ENCODE measurements around the gene GMPS. TPM values are rescaled to one million over a fixed set of nuclear protein-coding genes. Genes with fewer than 3 reads are reported as not detected.

Gene GMPS
- total and polyA plus RNA-seq, 9 of the 15 experiments (the other 6 are each of a cell fraction or from before 2014, with no cell fraction given) = 73.7 to 282 (median 156) TPM

DNA sequence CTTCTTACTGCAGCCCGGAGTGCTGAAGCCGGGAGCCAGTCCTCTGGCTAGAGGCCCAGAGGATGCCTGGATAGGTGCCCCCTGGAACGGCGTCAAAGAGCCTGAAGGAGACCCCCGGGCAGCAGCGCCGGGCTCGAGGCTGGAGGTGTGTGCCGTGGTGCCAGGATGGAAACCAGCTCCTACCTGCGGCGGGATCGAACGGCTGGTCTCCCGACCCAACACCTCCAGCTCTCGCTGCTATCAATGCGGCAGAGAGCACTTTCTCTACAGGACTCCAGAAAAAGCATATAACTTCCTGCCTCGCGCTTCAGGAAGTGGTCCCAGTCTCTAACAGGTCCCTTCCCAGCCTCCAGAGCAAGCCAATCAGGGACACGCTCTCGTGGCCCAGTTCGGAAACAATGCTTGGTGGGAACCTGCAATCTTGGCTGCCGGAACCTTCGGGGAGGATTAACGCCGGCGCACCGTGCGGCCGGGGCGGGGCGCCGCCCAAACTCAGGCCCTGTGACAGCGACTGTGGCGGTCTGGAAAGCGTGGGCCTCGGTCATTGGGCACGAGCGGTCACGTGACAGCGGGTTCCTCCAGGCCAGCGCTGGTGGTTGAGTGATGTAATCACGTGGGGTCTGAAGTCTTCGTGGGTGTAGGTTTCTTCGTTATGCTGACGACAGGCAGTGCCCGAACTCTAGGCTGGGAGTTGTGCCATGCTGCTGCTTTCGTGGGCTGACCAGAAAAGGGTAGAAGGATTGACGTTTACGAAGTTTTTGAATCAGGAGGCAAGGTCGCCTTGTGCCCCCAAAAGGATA, 16.1 kb upstream of the GMPS start, which contains the start of gene SLC33A1 (continued):
- TF ChIP-seq POLR2AphosphoS5 (IDR thresholded peaks at IDR 0.05; ENCODE audit: control insufficient read depth, insufficient read depth, low read depth, low read length) (peak; percentile 87), CUX1 (CRISPR knock-in tag; IDR thresholded peaks at IDR 0.05) (no peak), EP400 (IDR thresholded peaks at IDR 0.05) (peak; percentile 99), BRCA1 (IDR thresholded peaks at IDR 0.05) (no peak), BRCA1 (CRISPR knock-in tag; IDR thresholded peaks at IDR 0.05) (no peak), PHB (CRISPR knock-in tag; IDR thresholded peaks at IDR 0.05) (no peak), CBX2 (IDR thresholded peaks at IDR 0.05; ENCODE audit: insufficient read depth, low read length, poor library complexity, severe bottlenecking) (no peak), E4F1 (CRISPR knock-in tag; IDR thresholded peaks at IDR 0.05; ENCODE audit: borderline replicate concordance) (no peak), ZFPM2 (CRISPR knock-in tag; IDR thresholded peaks at IDR 0.05) (no peak), ILK (tag; IDR thresholded peaks at IDR 0.05; ENCODE audit: borderline replicate concordance, low read depth) (no peak), SFPQ (IDR thresholded peaks at IDR 0.05; ENCODE audit: low read depth, low read length) (no peak), PYGO2 (tag; IDR thresholded peaks at IDR 0.05) (no peak), RFX7 (CRISPR knock-in tag; IDR thresholded peaks at IDR 0.05) (0 out of 2 replicates have a peak, but pooled peaks have one; percentile 18)
- TF ChIP-seq, protein P1, sequence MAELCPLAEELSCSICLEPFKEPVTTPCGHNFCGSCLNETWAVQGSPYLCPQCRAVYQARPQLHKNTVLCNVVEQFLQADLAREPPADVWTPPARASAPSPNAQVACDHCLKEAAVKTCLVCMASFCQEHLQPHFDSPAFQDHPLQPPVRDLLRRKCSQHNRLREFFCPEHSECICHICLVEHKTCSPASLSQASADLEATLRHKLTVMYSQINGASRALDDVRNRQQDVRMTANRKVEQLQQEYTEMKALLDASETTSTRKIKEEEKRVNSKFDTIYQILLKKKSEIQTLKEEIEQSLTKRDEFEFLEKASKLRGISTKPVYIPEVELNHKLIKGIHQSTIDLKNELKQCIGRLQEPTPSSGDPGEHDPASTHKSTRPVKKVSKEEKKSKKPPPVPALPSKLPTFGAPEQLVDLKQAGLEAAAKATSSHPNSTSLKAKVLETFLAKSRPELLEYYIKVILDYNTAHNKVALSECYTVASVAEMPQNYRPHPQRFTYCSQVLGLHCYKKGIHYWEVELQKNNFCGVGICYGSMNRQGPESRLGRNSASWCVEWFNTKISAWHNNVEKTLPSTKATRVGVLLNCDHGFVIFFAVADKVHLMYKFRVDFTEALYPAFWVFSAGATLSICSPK (IDR thresholded peaks at IDR 0.05; ENCODE audit: borderline replicate concordance) = no peak

Data from K562 (cell line).